Heart right ventricle (tissue), 16 donors: ENCODE measurements around the gene FKBP2. TPM values are rescaled to one million over a fixed set of nuclear protein-coding genes. Genes with fewer than 3 reads are reported as not detected.

Source experiments
- ATAC-seq, 8 donors: fragments of 200-7000 bp; cut with Tn5 transposase; one replicate each; pipeline ENCODE4 v1.9.1; 2020; ENCODE audit warnings: mild to moderate bottlenecking in 8 of 8, moderate library complexity in 8 of 8, moderate number of reproducible peaks in 1 of 8
- DNase-seq, 2 donors: peaks; one replicate each; pipeline ENCODE4 v3.0.0-alpha.2; 2020
- H3K27ac ChIP-seq, 10 donors: fragments of 200-600 bp; sonication (generic) in 2 of 10; one replicate each; pipeline versions ENCODE4 v1.5.0 to v1.8.0; 2020 to 2022; ENCODE audit warnings: mild to moderate bottlenecking in 3 of 10
- H3K27me3 ChIP-seq, 7 donors: fragments of 200-600 bp; one replicate each; pipeline ENCODE4 v1.8.0; 2021 to 2022; ENCODE audit warnings: mild to moderate bottlenecking in 2 of 7
- H3K36me3 ChIP-seq, 9 donors: fragments of 200-600 bp; sonication (generic) in 1 of 9; one replicate each; pipeline versions ENCODE4 v1.5.0 to v1.8.0; 2020 to 2022; ENCODE audit warnings: mild to moderate bottlenecking in 2 of 9
- H3K4me1 ChIP-seq, 9 donors: fragments of 200-600 bp; sonication (generic) in 1 of 9; one replicate each; pipeline versions ENCODE4 v1.5.0 to v1.8.0; 2020 to 2022; ENCODE audit warnings: mild to moderate bottlenecking in 4 of 9
- H3K4me3 ChIP-seq, 10 donors: fragments of 200-600 bp; sonication (generic) in 2 of 10; one replicate each; pipeline versions ENCODE4 v1.5.0 to v1.8.0; 2020 to 2022; ENCODE audit warnings: mild to moderate bottlenecking in 7 of 10, moderate library complexity in 2 of 10
- H3K9me3 ChIP-seq, 11 donors: fragments of 200-600 bp in 10 of 11; sonication (generic) in 2 of 11; one replicate each; pipeline versions ENCODE4 v1.5.0 to v1.8.0; 2013 to 2022; ENCODE audit warnings: mild to moderate bottlenecking in 2 of 11, control low read depth in 1 of 11, moderate library complexity in 1 of 11
- CTCF ChIP-seq, 9 donors: fragments of 200-600 bp; sonication (generic) in 2 of 9; IDR thresholded peaks; one replicate each; pipeline versions ENCODE4 v1.5.0 to v1.8.0; 2021 to 2022; ENCODE audit warnings: antibody characterized with exemption in 9 of 9, mild to moderate bottlenecking in 5 of 9, moderate library complexity in 1 of 9
- WGBS, 2 donors: extraction: QIAGEN DNeasy Blood & Tissue Kit; methylation state at CpG; one replicate each; pipeline ENCODE4 v1.1.7; 2013; ENCODE audit warnings: inconsistent platforms in 1 of 2; 5-methylcytosine and 5-hydroxymethylcytosine counted together
- intact Hi-C, 10 donors: fragments of 100-400 bp; cut with DNase I; formaldehyde crosslinking; loops; one replicate each; pipeline versions ENCODE4 v1.11.1 to v1.14.2; 2022
- polyA plus RNA-seq, 2 donors: library from polyadenylated mRNA; stranded (reverse); fragments of 200-250 nt; gene quantifications; one replicate each; pipeline ENCODE4 v1.2.3, GENCODE V29; 2013
- total RNA-seq, 10 donors: library from RNA; stranded (reverse); fragmentation: NEBNext Ultra II Directional in 3 of 10; extraction: Animal tissue kit (Norgen Biotek cat#: 25700) in 3 of 10; gene quantifications; one replicate each; pipeline versions ENCODE4 v1.2.1 to v1.2.4, GENCODE V29; 2021 to 2023
- donor health status: Arrhythmogenic right ventricular cardiomyopathy.
- donor health status: ischemic (EF 13 %, LVEDD 7.1; RV severe dilation, severe dysfunction).
- donor health status: healthy with polysubstance abuse.
- donor health status: DM: no; HTN: yes; CAD: no.
- donor health status: DM: no; HTN: no; CAD: no.
- donor health status: ischemic (EF 25% LVEDD 6.9; RV normal size, moderate dysfunction).
- donor health status: ischemic (EF 25% LVEDD 5.7; RV mildly dilated, moderate dysfunction).
- donor health status: healthy.
- donor health status: DM: yes; HTN: yes; CAD: no.
- donor health status: Ischemic cardiomyopathy.
- donor health status: ischemic (EF 35%, LVEDD 5.7; RV mildly dilated, moderate dysfunction).
- donor health status: nonischemic (EF 11% LVEDD 7.7; RV severe dilation, severe dysfunction).
- donor health status: DM: yes; HTN: yes; CAD: no.
- donor health status: PGD.
- donor health status: ischemic (EF 29% LVEDD 5.4; RV normal size, mild dysfunction).
- donor health status: nonischemic (EF 23%, LVEDD 6.1; RV moderate dilation, normal function).

FKBP2 gene
- total and polyA plus RNA-seq, 12 donors: 40.2 to 404 (median 49.4) TPM

GRCh38 chr11:64204464-64204989 lies 36.4 kb upstream of the FKBP2 start:
- TF ChIP-seq CTCF (IDR thresholded peaks at IDR 0.05): peak; percentile 39 to 83 (median 73)
- Histone ChIP-seq H3K4me1 (peaks cover 7 to 55% (median 39%) of the 10 kb centered on the region in 9 donors), H3K27me3 (no peaks in the 10 kb centered on the region), H3K4me3 (no peak overlapping the region), H3K27ac (peak overlapping the region in 7 of 10 donors; percentile 1 to 99 (median 28)), H3K9me3 (no peaks in the 10 kb centered on the region), H3K36me3 (peaks cover 5 to 75% (median 44%) of the 10 kb centered on the region in 9 donors)
- intact Hi-C loops: loop anchor here in 7 of 10 donors (1.0 to 5.0 kb wide), 4 partner anchors 64 to 98 kb away; partner anchors contain the start of gene CATSPERZ (in 5 of the 7)
- 43 to 51% methylated on average over 7 of the region's 7 CpGs for WGBS, 2 donors
- DNase-seq (peak; percentile 82 to 85), ATAC-seq (peak; percentile 46 to 75 (median 64))

GRCh38 chr11:64206457-64207255 lies 34.2 kb upstream of the FKBP2 start, which contains the start of gene FERMT3:
Gene FERMT3 (plus strand): TSS chr11:64206721. CDS start chr11:64207365, 644 bp downstream.
- intact Hi-C loops: loop anchor here in 3 of 10 donors (5.0 kb wide), 2 partner anchors 91 to 96 kb away; partner anchors contain the start of gene CATSPERZ (in 1 of the 3)
- H3K4me3 ChIP-seq: peak within 1 kb of the TSS in 9 of 10 donors; percentile 28 to 76 (median 51)
- 76 to 82% methylated on average over 27 of the region's 27 CpGs for WGBS, 2 donors
- peaks cover 7 to 55% (median 39%) of the 10 kb centered on the region in 9 donors for H3K4me1 ChIP-seq
- no peak for TF ChIP-seq CTCF (IDR thresholded peaks at IDR 0.05)
- peaks cover 0 to 74% (median 26%) of the 10 kb centered on the region in 9 donors for H3K36me3 ChIP-seq
- no peaks in the 10 kb centered on the region for H3K9me3 ChIP-seq
- DNase-seq (peak; percentile 61 to 64), ATAC-seq (peak; percentile 6 to 61 (median 46))
- peak within 1 kb of the TSS; percentile 82 to 99 (median 91) for H3K27ac ChIP-seq
- no peaks in the 10 kb centered on the region for H3K27me3 ChIP-seq

DNA sequence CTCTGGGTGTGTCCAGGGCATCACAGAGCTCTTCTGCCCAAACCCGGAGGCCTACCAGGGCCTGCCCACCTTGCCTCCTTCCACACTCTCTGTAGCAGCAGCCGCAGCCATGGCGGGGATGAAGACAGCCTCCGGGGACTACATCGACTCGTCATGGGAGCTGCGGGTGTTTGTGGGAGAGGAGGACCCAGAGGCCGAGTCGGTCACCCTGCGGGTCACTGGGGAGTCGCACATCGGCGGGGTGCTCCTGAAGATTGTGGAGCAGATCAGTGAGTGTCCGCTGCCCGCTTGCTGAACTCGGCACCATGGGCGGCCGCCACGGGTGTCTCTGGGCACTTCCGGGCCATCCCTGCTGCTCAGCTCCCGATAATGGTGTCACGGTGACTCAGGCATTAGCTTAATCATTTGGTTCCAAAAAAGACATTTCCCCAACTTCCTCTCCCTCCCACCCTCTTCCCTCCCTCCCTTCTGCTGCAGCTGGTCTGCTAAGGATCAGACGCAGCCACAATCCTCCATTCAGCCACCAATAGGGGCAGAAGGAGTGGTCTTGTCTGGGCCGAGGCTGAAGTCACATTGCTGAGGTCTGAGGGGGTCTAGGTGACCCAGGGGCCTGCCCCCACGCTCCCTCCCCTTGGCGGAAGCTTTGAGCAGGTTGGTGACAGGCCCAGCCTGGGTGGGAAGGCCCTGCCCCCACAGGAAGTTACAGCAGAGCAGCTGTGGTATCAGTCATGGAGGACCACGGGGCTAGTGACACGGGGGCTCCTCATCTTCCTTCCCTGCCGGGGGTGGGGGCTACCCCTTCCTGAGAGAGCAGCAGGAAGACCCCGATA lies 33.4 kb upstream of the FKBP2 start:
- Histone ChIP-seq H3K27ac (peak overlapping the region; percentile 82 to 99 (median 91)), H3K9me3 (no peaks in the 10 kb centered on the region), H3K27me3 (no peaks in the 10 kb centered on the region), H3K36me3 (peaks cover 0 to 74% (median 26%) of the 10 kb centered on the region in 9 donors), H3K4me3 (peak overlapping the region in 9 of 10 donors; percentile 28 to 76 (median 51)), H3K4me1 (peaks cover 7 to 55% (median 39%) of the 10 kb centered on the region in 9 donors)
- ATAC-seq: peak; percentile 54 to 76 (median 68)
- 37% methylated on average over 30 of the region's 30 CpGs for WGBS, 2 donors
- peak; percentile 65 to 75 for DNase-seq
- intact Hi-C loops: loop anchor here in 3 of 10 donors (5.0 kb wide), 2 partner anchors 90 to 95 kb away; partner anchors contain the start of gene CATSPERZ (in 1 of the 3)
- TF ChIP-seq CTCF (IDR thresholded peaks at IDR 0.05): no peak
